Kidney (tissue), 14 donors: ENCODE measurements around the gene RASGRP2. TPM values are rescaled to one million over a fixed set of nuclear protein-coding genes. Genes with fewer than 3 reads are reported as not detected.
A peak's percentile ranks its signal among the peaks of the same experiment; 100 is the strongest.

Experiments
- DNase-seq, 5 donors: peaks; one replicate each; pipeline ENCODE4 v3.0.0-alpha.2; 2013 to 2020
- FAIRE-seq: peaks from 2 replicates; lab custom pipeline; 2012; peaks lifted over from hg19 to GRCh38; lab: Jason Lieb, UNC
- H3K27ac ChIP-seq, 2 donors: one replicate each; pipeline ENCODE4 v1.7.0; 2013; ENCODE audit warnings: low read depth in 2 of 2, low read length in 2 of 2, inconsistent platforms in 1 of 2
- H3K27me3 ChIP-seq: one replicate; pipeline ENCODE4 v1.7.1; 2013; ENCODE audit warnings: low read length, inconsistent platforms; ENCODE audit not compliant: control insufficient read depth, insufficient read depth
- H3K36me3 ChIP-seq, 3 donors: one replicate each; pipeline versions ENCODE4 v1.7.0 to v1.7.1; 2013; ENCODE audit warnings: low read length in 3 of 3, control low read depth in 1 of 3, inconsistent platforms in 1 of 3; ENCODE audit not compliant: insufficient read depth in 3 of 3, control insufficient read depth in 2 of 3
- H3K4me1 ChIP-seq, 3 donors: one replicate each; pipeline versions ENCODE4 v1.7.0 to v1.7.1; 2013; ENCODE audit warnings: low read length in 3 of 3, inconsistent platforms in 1 of 3, low read depth in 1 of 3; ENCODE audit not compliant: control insufficient read depth in 2 of 3, insufficient read depth in 2 of 3
- H3K4me3 ChIP-seq, 3 donors: one replicate each; pipeline versions ENCODE4 v1.7.0 to v1.8.1; 2013; ENCODE audit warnings: low read length in 3 of 3, control low read depth in 1 of 3, inconsistent platforms in 1 of 3
- H3K9ac ChIP-seq, 3 donors: one replicate each; pipeline versions ENCODE4 v1.7.0 to v1.7.1; 2013; ENCODE audit warnings: low read length in 3 of 3, control low read depth in 1 of 3, inconsistent platforms in 1 of 3
- H3K9me3 ChIP-seq, 3 donors: one replicate each; pipeline versions ENCODE4 v1.7.0 to v1.7.1; 2013; ENCODE audit warnings: low read length in 3 of 3, control low read depth in 1 of 3, inconsistent platforms in 1 of 3; ENCODE audit not compliant: control insufficient read depth in 2 of 3, insufficient read depth in 1 of 3
- intact Hi-C: fragments of 100-400 bp; cut with DNase I; formaldehyde crosslinking; loops from one replicate; pipeline ENCODE4 v1.11.1; 2022
- polyA plus RNA-seq: library from polyadenylated mRNA; stranded (reverse); fragments of 350-450 nt; fragmentation: Illumina TruSeq; extraction: RNeasy Lipid Tissue Mini Kit (QIAGEN cat#74804); gene quantifications from one replicate; pipeline ENCODE4 v1.2.3, GENCODE V29; 2014; ENCODE audit warnings: low read depth, low replicate concordance; ENCODE audit not compliant: insufficient read depth
- total RNA-seq: library from RNA; stranded (reverse); fragmentation: NEBNext Ultra II Directional; extraction: Animal tissue kit (Norgen Biotek cat#: 25700); gene quantifications from one replicate; pipeline ENCODE4 v1.2.1, GENCODE V29; 2021
- TF ChIP-seq, protein P1 (sequence below): IDR thresholded peaks from 3 replicates; pipeline ENCODE4 v1.5.1; 2012; ENCODE audit warnings: mild to moderate bottlenecking, moderate library complexity, borderline replicate concordance; ENCODE audit not compliant: insufficient read depth; ENCODE audit errors: extremely low read depth
- donor health status: control.
- donor health status: control.
- donor health status: control.
- donor health status: control.
- donor health status: control.
- donor health status: DM: yes; HTN: yes; CAD: no.
- donor health status: Normal renal cell carcinoma (clear cell type).

The RASGRP2 gene
- total and polyA plus RNA-seq, 2 donors from 2014 or later: 14.1 to 42.6 TPM

DNA sequence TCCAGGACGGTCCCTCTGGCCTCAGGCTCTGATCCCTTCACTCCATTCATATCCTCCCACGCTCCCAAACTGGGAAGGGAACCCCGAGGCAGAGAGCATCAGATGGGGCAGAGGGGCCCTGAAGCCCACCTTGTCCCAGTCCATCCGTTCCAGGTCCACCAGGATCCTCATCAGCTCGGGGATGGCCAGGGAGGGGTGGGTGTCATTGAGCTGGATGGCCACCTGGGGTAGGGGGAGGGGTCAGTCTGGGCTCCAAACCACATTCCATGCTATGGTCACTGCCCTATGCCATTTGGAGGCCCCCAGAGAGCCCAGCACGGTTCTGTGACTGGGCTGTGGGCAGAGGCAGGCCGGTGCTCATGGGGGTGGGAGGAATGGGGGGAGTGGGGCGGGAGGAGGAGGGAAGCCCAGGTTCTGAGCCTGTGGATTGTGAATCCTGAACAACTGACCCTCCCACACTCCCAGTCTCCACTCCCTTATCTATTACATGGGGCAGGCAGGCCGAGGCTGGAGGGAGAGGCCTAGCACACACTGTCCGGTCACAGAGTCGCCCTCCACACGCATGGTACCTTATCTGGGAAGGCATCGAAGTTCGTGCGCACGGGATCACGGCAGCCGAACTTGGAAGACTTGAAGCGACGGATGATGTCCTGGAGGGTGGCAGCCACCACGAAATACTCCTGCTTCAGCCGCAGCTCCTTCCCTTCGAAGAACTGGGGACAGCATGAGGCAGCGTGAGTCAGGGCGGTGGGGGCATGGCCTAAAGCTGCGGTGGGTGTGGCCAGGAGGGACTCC lies 10.4 kb upstream of the RASGRP2 start:
- Histone ChIP-seq H3K4me1 (peaks cover 0 to 2% (median 0%) of the 10 kb centered on the region in 3 donors), H3K27ac (no peak overlapping the region), H3K27me3 (no peaks in the 10 kb centered on the region), H3K36me3 (no peaks in the 10 kb centered on the region), H3K9me3 (no peaks in the 10 kb centered on the region), H3K9ac (no peak overlapping the region), H3K4me3 (no peak overlapping the region)
- TF ChIP-seq, protein P1, sequence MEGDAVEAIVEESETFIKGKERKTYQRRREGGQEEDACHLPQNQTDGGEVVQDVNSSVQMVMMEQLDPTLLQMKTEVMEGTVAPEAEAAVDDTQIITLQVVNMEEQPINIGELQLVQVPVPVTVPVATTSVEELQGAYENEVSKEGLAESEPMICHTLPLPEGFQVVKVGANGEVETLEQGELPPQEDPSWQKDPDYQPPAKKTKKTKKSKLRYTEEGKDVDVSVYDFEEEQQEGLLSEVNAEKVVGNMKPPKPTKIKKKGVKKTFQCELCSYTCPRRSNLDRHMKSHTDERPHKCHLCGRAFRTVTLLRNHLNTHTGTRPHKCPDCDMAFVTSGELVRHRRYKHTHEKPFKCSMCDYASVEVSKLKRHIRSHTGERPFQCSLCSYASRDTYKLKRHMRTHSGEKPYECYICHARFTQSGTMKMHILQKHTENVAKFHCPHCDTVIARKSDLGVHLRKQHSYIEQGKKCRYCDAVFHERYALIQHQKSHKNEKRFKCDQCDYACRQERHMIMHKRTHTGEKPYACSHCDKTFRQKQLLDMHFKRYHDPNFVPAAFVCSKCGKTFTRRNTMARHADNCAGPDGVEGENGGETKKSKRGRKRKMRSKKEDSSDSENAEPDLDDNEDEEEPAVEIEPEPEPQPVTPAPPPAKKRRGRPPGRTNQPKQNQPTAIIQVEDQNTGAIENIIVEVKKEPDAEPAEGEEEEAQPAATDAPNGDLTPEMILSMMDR: no peak
- intact Hi-C loops: no loop called here
- no peak for FAIRE-seq
- DNase-seq: peak in 2 of 5 donors; percentile 45 to 68

DNA sequence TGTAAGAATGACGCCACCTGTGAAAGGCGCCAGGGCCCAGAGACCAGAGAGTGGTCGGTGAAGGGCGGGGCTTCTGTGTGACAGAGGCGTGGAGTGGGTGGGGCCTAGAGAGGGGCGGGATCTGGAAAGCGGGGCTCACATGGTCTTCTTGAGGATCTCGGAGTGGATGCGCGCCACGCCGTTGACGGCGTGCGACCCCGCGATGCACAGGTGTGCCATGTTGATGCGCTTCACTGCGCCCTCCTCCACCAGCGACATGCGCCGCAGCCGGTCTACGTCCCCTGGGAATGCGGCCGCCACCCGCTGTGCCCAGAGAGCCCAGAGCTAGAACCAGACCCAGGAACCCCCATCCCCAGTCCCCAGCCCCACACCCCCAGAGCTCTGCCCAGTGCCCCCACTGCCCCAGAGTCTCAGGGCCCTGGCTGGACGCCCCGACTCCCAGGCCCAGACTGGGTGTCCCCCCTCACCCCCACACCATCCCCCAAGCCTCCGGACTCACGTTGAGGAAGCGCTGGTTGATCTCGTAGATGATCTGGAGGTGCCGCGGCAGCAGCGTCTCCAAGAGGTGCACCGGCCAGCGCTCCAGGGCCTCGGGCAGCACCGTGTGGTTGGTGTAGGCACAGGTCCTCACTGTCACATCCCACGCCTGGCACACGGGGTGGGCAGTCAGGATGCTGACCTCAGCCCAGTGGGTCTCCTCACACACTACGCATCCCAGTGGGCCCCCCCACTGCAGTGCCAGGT lies 9.6 kb upstream of the RASGRP2 start:
- Histone ChIP-seq H3K9me3 (no peaks in the 10 kb centered on the region), H3K9ac (no peak overlapping the region), H3K27ac (no peak overlapping the region), H3K36me3 (no peaks in the 10 kb centered on the region), H3K4me3 (no peak overlapping the region), H3K4me1 (no peaks in the 10 kb centered on the region), H3K27me3 (no peaks in the 10 kb centered on the region)
- FAIRE-seq (no peak), DNase-seq (peak in 1 of 5 donors; percentile 64)
- TF ChIP-seq, protein P1: no peak
- intact Hi-C loops: no loop called here

DNA sequence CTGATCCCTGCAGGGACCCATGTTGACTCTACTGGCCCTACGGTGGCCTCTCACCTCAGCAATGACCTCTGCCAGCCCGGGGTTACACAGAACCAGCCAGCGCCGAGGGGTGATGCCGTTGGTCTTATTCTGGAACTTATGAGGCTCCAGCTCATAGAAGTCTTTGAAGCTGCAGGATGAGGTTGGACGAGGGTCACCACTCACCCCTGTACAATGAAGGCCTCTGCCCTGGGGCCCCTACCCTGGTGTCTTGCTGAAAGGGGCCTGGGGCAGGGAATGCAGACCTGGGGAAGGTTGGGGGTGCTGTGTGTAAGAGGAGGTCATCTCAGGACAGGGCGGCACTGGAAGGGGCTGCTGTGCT lies 9.1 kb upstream of the RASGRP2 start:
- intact Hi-C loops: no loop called here
- Histone ChIP-seq H3K36me3 (no peaks in the 10 kb centered on the region), H3K4me3 (no peak overlapping the region), H3K9ac (no peak overlapping the region), H3K9me3 (no peaks in the 10 kb centered on the region), H3K4me1 (no peaks in the 10 kb centered on the region), H3K27me3 (no peaks in the 10 kb centered on the region), H3K27ac (no peak overlapping the region)
- FAIRE-seq (no peak), DNase-seq (peak in 1 of 5 donors; percentile 65)
- TF ChIP-seq, protein P1: no peak
